ENCODE measurements around the gene KLHDC4. TPM values are rescaled to one million over a fixed set of nuclear protein-coding genes. Genes with fewer than 3 reads are reported as not detected.
A peak's percentile ranks its signal among the peaks of the same experiment; 100 is the strongest.

KLHDC4 gene
- total RNA-seq, 1 donor from 2014 or later, result 43.4 TPM

GRCh38 chr16:87708881-87709638 lies 56.7 kb downstream of the KLHDC4 start:
- Mint-ChIP-seq H3K27ac (ENCODE audit: unreplicated experiment) (no peak overlapping the region), H3K9me3 (ENCODE audit: unreplicated experiment) (no peaks in the 10 kb centered on the region), H3K27me3 (ENCODE audit: unreplicated experiment) (peaks cover 6% of the 10 kb centered on the region), H3K36me3 (ENCODE audit: low read depth, unreplicated experiment) (peaks cover 11% of the 10 kb centered on the region), H3K4me1 (ENCODE audit: unreplicated experiment) (no peaks in the 10 kb centered on the region), H3K4me3 (ENCODE audit: unreplicated experiment) (no peak overlapping the region)
- TF ChIP-seq CTCF (IDR thresholded peaks at IDR 0.05; ENCODE audit: unreplicated experiment), result no peak
- no peak for DNase-seq (ENCODE audit: low spot score)

- TF ChIP-seq CTCF (IDR thresholded peaks at IDR 0.05; ENCODE audit: unreplicated experiment), result no peak
- peaks cover 11% of the 10 kb centered on the region for H3K36me3 Mint-ChIP-seq (ENCODE audit: low read depth, unreplicated experiment)
- H3K4me3 Mint-ChIP-seq (ENCODE audit: unreplicated experiment), result no peak overlapping the region
- peak overlapping the region; percentile 70 for H3K27ac Mint-ChIP-seq (ENCODE audit: unreplicated experiment)
- H3K27me3 Mint-ChIP-seq (ENCODE audit: unreplicated experiment), result peaks cover 10% of the 10 kb centered on the region
- peaks cover 5% of the 10 kb centered on the region for H3K4me1 Mint-ChIP-seq (ENCODE audit: unreplicated experiment)
- H3K9me3 Mint-ChIP-seq (ENCODE audit: unreplicated experiment), result no peaks in the 10 kb centered on the region
- no peak for DNase-seq (ENCODE audit: low spot score)
Measured at GRCh38 chr16:87707714-87708580, 57.8 kb downstream of the KLHDC4 start.

GRCh38 chr16:87707097-87707496 lies 58.7 kb downstream of the KLHDC4 start:
- no peaks in the 10 kb centered on the region for H3K9me3 Mint-ChIP-seq (ENCODE audit: unreplicated experiment)
- H3K27ac Mint-ChIP-seq (ENCODE audit: unreplicated experiment), result no peak overlapping the region
- no peak for TF ChIP-seq CTCF (IDR thresholded peaks at IDR 0.05; ENCODE audit: unreplicated experiment)
- peaks cover 10% of the 10 kb centered on the region for H3K27me3 Mint-ChIP-seq (ENCODE audit: unreplicated experiment)
- peaks cover 11% of the 10 kb centered on the region for H3K4me1 Mint-ChIP-seq (ENCODE audit: unreplicated experiment)
- no peak for DNase-seq (ENCODE audit: low spot score)
- peaks cover 17% of the 10 kb centered on the region for H3K36me3 Mint-ChIP-seq (ENCODE audit: low read depth, unreplicated experiment)
- H3K4me3 Mint-ChIP-seq (ENCODE audit: unreplicated experiment), result no peak overlapping the region

- no peak overlapping the region for H3K27ac Mint-ChIP-seq (ENCODE audit: unreplicated experiment)
- no peaks in the 10 kb centered on the region for H3K9me3 Mint-ChIP-seq (ENCODE audit: unreplicated experiment)
- H3K4me3 Mint-ChIP-seq (ENCODE audit: unreplicated experiment), result no peak overlapping the region
- no peak for TF ChIP-seq CTCF (IDR thresholded peaks at IDR 0.05; ENCODE audit: unreplicated experiment)
- H3K4me1 Mint-ChIP-seq (ENCODE audit: unreplicated experiment), result peaks cover 11% of the 10 kb centered on the region
- peaks cover 10% of the 10 kb centered on the region for H3K27me3 Mint-ChIP-seq (ENCODE audit: unreplicated experiment)
- peaks cover 17% of the 10 kb centered on the region for H3K36me3 Mint-ChIP-seq (ENCODE audit: low read depth, unreplicated experiment)
- no peak for DNase-seq (ENCODE audit: low spot score)
Measured at GRCh38 chr16:87706278-87707000, 59.3 kb downstream of the KLHDC4 start.
